GM12865 (cell line): ENCODE data around the gene AK4.

Experiments used
- DNase-seq: peaks from one replicate; pipeline ENCODE4 v3.0.0; 2010; ENCODE audit warnings: low read depth
- H3K4me3 ChIP-seq: 2 replicates; pipeline ENCODE4 v1.5.1; 2011; ENCODE audit warnings: mild to moderate bottlenecking, low read depth, low read length, control low read depth
- CTCF ChIP-seq: IDR thresholded peaks from 2 replicates; pipeline ENCODE4 v1.5.1; 2011; ENCODE audit warnings: low read length, control low read depth, low read depth, inconsistent platforms; ENCODE audit not compliant: insufficient read depth; ENCODE audit errors: missing control alignments

Gene AK4

GRCh38 chr1:65260851-65261473 lies 113.0 kb downstream of the AK4 start:
- peak; percentile 51 for DNase-seq

GRCh38 chr1:65263286-65263685 lies 115.3 kb downstream of the AK4 start:
- no peak overlapping the region for H3K4me3 ChIP-seq
- no peak for TF ChIP-seq CTCF
- no peak for DNase-seq

More at GRCh38 chr1:65260851-65261473, 113.0 kb downstream of the AK4 start:
- no peak overlapping the region for H3K4me3 ChIP-seq
- TF ChIP-seq CTCF: no peak

GRCh38 chr1:65264197-65264929 lies 116.4 kb downstream of the AK4 start:
- DNase-seq: no peak
- H3K4me3 ChIP-seq: no peak overlapping the region
- no peak for TF ChIP-seq CTCF

DNA sequence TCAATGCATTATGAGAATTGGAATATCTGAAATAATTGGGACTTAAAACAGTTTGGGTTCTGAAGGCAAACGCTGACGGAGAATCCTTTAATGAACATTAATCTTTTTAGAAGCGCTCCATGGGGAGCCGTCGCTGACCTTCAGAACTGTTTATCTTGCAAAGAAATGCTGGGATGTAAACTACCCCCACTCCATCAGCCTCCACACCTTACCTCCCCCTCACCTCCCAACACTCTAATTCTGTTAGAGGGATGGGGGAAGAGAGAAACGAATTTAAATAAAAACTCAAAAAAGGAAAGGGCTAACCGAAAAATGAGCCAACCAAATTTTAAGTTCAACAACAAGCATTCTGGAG lies 117.3 kb downstream of the AK4 start:
- peak overlapping the region; percentile 77 for H3K4me3 ChIP-seq
- no peak for DNase-seq
- TF ChIP-seq CTCF: no peak

DNA sequence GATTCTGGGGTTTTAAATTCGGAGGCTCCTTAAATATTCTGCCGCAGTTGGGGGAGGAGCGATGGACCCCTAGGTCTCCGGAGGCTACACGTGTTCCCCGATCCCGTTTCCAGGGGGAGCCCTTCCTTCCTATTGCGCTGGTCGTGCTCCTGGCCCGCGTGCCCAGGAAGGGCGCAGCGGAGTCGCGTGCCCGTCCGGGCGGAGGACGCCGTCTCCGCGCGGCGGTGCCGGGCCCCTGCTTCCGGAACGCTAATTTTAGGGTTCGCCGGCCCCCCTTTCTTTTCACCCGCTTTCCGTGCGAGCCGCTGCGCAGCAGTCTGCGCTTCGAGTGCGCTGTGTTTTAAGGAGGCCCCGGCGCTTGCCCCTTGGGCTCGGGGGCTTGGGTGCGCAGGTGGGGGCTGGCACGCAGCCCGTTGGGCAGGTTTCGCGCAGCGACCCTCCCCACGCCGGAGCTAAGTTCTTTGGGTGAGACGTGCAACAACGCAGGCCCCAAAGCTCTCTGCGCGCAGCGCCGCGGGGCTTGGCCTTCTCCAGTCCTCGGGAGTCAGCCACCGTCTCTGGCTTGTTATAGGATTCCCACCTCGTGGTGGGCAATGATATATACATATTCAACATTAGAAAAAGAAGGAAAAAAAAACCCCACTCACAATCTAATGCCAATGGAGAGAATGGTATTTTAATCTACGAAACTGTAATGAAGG lies 117.8 kb downstream of the AK4 start:
- peak overlapping the region; percentile 77 for H3K4me3 ChIP-seq
- peak; percentile 1 for TF ChIP-seq CTCF
- DNase-seq: peak; percentile 67

- peak overlapping the region; percentile 77; the same call in 1 of the 2 replicates for H3K4me3 ChIP-seq
- no peak for TF ChIP-seq CTCF
- DNase-seq: no peak
Measured at GRCh38 chr1:65266476-65266875, 118.5 kb downstream of the AK4 start.
